GM23338 (cell line): ENCODE measurements around the gene GATAD2B. TPM values are rescaled to one million over a fixed set of nuclear protein-coding genes. Genes with fewer than 3 reads are reported as not detected.
A peak's percentile ranks its signal among the peaks of the same experiment; 100 is the strongest.

Experiments used
- ATAC-seq: fragments of 200-7000 bp; cut with Tn5 transposase; 3 replicates; pipeline ENCODE4 v1.9.1; 2020
- DNase-seq: peaks from one replicate; pipeline ENCODE4 v3.0.0-alpha.2; 2015; ENCODE audit warnings: low spot score
- H2AFZ ChIP-seq: fragments of 200-600 bp; sonication (generic); 2 replicates; pipeline ENCODE4 v1.8.0; 2016; ENCODE audit warnings: antibody characterized with exemption, mild to moderate bottlenecking, moderate library complexity
- H3F3A ChIP-seq: fragments of 200-600 bp; sonication (generic); replicated peaks from 2 replicates; pipeline ENCODE4 v1.8.0; 2017; ENCODE audit warnings: antibody characterized with exemption, mixed run types, low read depth
- H3K27ac ChIP-seq: fragments of 200-600 bp; sonication (generic); 2 replicates; pipeline ENCODE4 v1.6.1; 2016; ENCODE audit warnings: low read depth
- H3K27me3 ChIP-seq: fragments of 200-600 bp; sonication (generic); 2 replicates; pipeline ENCODE4 v1.8.0; 2016; ENCODE audit warnings: mild to moderate bottlenecking, mixed run types, moderate library complexity; ENCODE audit not compliant: insufficient read depth
- H3K36me3 ChIP-seq: fragments of 200-600 bp; sonication (generic); 2 replicates; pipeline ENCODE4 v1.8.0; 2016; ENCODE audit warnings: mild to moderate bottlenecking; ENCODE audit not compliant: insufficient read depth
- H3K4me1 ChIP-seq: fragments of 200-600 bp; sonication (generic); 2 replicates; pipeline ENCODE4 v1.8.0; 2016; ENCODE audit warnings: mild to moderate bottlenecking, moderate library complexity; ENCODE audit not compliant: insufficient read depth
- H3K4me2 ChIP-seq: fragments of 200-600 bp; sonication (generic); 2 replicates; pipeline ENCODE4 v1.7.1; 2017; ENCODE audit warnings: mixed run types
- H3K4me3 ChIP-seq: fragments of 200-600 bp; sonication (generic); 2 replicates; pipeline ENCODE4 v1.6.1; 2016; ENCODE audit warnings: mixed run types
- H3K79me2 ChIP-seq: fragments of 200-600 bp; sonication (generic); replicated peaks from 2 replicates; pipeline ENCODE4 v1.8.0; 2017; ENCODE audit warnings: mild to moderate bottlenecking; ENCODE audit not compliant: insufficient read depth
- H3K9me2 ChIP-seq: fragments of 200-600 bp; sonication (generic); 2 replicates; pipeline ENCODE4 v1.8.0; 2017; ENCODE audit not compliant: insufficient read depth
- H4K20me1 ChIP-seq: fragments of 200-600 bp; sonication (generic); replicated peaks from 2 replicates; pipeline ENCODE4 v1.8.0; 2017; ENCODE audit warnings: mild to moderate bottlenecking; ENCODE audit not compliant: insufficient read depth
- H3K27ac Mint-ChIP-seq: 2 replicates; pipeline ENCODE4 v1.8.0; 2020; ENCODE audit warnings: inconsistent platforms, mild to moderate bottlenecking, moderate library complexity, mixed read lengths
- H3K27me3 Mint-ChIP-seq: 3 replicates; pipeline ENCODE4 v1.8.0; 2022; ENCODE audit warnings: low read depth, mild to moderate bottlenecking, moderate library complexity, mixed read lengths, inconsistent platforms; ENCODE audit not compliant: insufficient read depth, poor library complexity
- H3K36me3 Mint-ChIP-seq: 3 replicates; pipeline ENCODE4 v1.8.0; 2021; ENCODE audit warnings: low read depth, mild to moderate bottlenecking, inconsistent platforms, moderate library complexity, mixed read lengths
- H3K4me1 Mint-ChIP-seq: 3 replicates; pipeline ENCODE4 v1.8.0; 2020; ENCODE audit warnings: mild to moderate bottlenecking, inconsistent platforms, mixed read lengths
- H3K4me3 Mint-ChIP-seq: 3 replicates; pipeline ENCODE4 v1.8.0; 2021; ENCODE audit warnings: moderate library complexity, mild to moderate bottlenecking, inconsistent platforms, mixed read lengths
- H3K9me3 Mint-ChIP-seq: 3 replicates; pipeline ENCODE4 v1.8.0; 2020; ENCODE audit warnings: moderate library complexity, mild to moderate bottlenecking, inconsistent platforms, mixed read lengths
- CREB1 ChIP-seq: fragments of 250-450 bp; sonication (Bioruptor Pico); IDR thresholded peaks from 2 replicates; pipeline ENCODE4 v1.5.0; 2020; ENCODE audit warnings: low read depth, mild to moderate bottlenecking, moderate library complexity
- JUNB ChIP-seq: IDR thresholded peaks from one replicate; pipeline ENCODE4 v1.6.1; 2016; ENCODE audit warnings: antibody characterized with exemption; ENCODE audit not compliant: unreplicated experiment
- NANOG ChIP-seq: IDR thresholded peaks from 2 replicates; pipeline ENCODE4 v1.6.1; 2016; ENCODE audit warnings: antibody characterized with exemption, borderline replicate concordance
- POLR2AphosphoS5 ChIP-seq: IDR thresholded peaks from 2 replicates; pipeline ENCODE4 v1.6.1; 2016; ENCODE audit warnings: antibody characterized with exemption, low read depth
- REST ChIP-seq: IDR thresholded peaks from one replicate; pipeline ENCODE4 v1.6.1; 2018; ENCODE audit warnings: antibody characterized with exemption; ENCODE audit not compliant: unreplicated experiment
- ZNF114 ChIP-seq: fragments of 250-450 bp; sonication (Bioruptor Pico); IDR thresholded peaks from 2 replicates; pipeline ENCODE4 v1.5.0; 2020; ENCODE audit warnings: mild to moderate bottlenecking, moderate library complexity
- ZNF331 ChIP-seq: fragments of 250-450 bp; sonication (Bioruptor Pico); IDR thresholded peaks from 2 replicates; pipeline ENCODE4 v1.5.0; 2020; ENCODE audit warnings: low read depth, mild to moderate bottlenecking, moderate library complexity
- ZNF462 ChIP-seq: fragments of 250-450 bp; sonication (Bioruptor Pico); IDR thresholded peaks from 2 replicates; pipeline ENCODE4 v1.5.0; 2020; ENCODE audit warnings: mild to moderate bottlenecking, moderate library complexity
- polyA plus RNA-seq: library from polyadenylated mRNA; unstranded; fragments of >200 nt; fragmentation: Nextera tagmentation; extraction: Ambion mirVana; gene quantifications from 2 replicates; pipeline ENCODE4 v1.2.1, GENCODE V29; 2016
- total RNA-seq: library from RNA; depleted of rRNA; stranded (reverse); fragments of >200 nt; shearing (Covaris generic); gene quantifications from 2 replicates; pipeline ENCODE4 v1.2.3, GENCODE V29; 2014
- TF ChIP-seq, protein P1 (sequence below), 2 experiments: fragments of 200-600 bp in 1 of 2; sonication (generic) in 1 of 2; conservative IDR thresholded peaks; 2 replicates each; pipeline versions ENCODE4 v1.5.1 to v1.6.1; 2016 to 2017; ENCODE audit warnings: antibody characterized with exemption in 2 of 2, low read depth in 2 of 2, mild to moderate bottlenecking in 2 of 2, moderate library complexity in 1 of 2
- TF ChIP-seq, protein P2 (sequence below): IDR thresholded peaks from 2 replicates; pipeline ENCODE4 v1.6.1; 2016; ENCODE audit warnings: antibody characterized with exemption

Gene GATAD2B
- total and polyA plus RNA-seq, 2 experiments from 2014 or later = 5.2 to 17.8 TPM

- TF ChIP-seq, protein P1, sequence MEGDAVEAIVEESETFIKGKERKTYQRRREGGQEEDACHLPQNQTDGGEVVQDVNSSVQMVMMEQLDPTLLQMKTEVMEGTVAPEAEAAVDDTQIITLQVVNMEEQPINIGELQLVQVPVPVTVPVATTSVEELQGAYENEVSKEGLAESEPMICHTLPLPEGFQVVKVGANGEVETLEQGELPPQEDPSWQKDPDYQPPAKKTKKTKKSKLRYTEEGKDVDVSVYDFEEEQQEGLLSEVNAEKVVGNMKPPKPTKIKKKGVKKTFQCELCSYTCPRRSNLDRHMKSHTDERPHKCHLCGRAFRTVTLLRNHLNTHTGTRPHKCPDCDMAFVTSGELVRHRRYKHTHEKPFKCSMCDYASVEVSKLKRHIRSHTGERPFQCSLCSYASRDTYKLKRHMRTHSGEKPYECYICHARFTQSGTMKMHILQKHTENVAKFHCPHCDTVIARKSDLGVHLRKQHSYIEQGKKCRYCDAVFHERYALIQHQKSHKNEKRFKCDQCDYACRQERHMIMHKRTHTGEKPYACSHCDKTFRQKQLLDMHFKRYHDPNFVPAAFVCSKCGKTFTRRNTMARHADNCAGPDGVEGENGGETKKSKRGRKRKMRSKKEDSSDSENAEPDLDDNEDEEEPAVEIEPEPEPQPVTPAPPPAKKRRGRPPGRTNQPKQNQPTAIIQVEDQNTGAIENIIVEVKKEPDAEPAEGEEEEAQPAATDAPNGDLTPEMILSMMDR (conservative IDR thresholded peaks at IDR 0.05; ENCODE audit: low read depth in 2 of 2) = no peak
Measured at GRCh38 chr1:153880024-153880423, 42.7 kb downstream of the GATAD2B start (continued).

GRCh38 chr1:153877112-153877511 is 45.7 kb downstream of the GATAD2B start:
- peaks cover 6% of the 10 kb centered on the region; the same call in 1 of the 3 replicates for H3K36me3 Mint-ChIP-seq
- Histone ChIP-seq H3K4me1 (peaks cover 28% of the 10 kb centered on the region), H3K27ac (0 out of 2 replicates have a peak overlapping the region, but pooled peaks have one; percentile 55), H3K36me3 (no peaks in the 10 kb centered on the region), H3K9me2 (no peaks in the 10 kb centered on the region), H2AFZ (no peak overlapping the region), H4K20me1 (peaks cover 71% of the 10 kb centered on the region), H3K4me2 (no peak overlapping the region), H3F3A (no peaks in the 10 kb centered on the region), H3K79me2 (peaks cover 100% of the 10 kb centered on the region), H3K4me3 (no peak overlapping the region), H3K27me3 (no peaks in the 10 kb centered on the region)
- DNase-seq (no peak), ATAC-seq (no peak)
- H3K4me3 Mint-ChIP-seq = no peak overlapping the region
- H3K9me3 Mint-ChIP-seq = no peaks in the 10 kb centered on the region
- peaks cover 2% of the 10 kb centered on the region for H3K27me3 Mint-ChIP-seq
- no peak overlapping the region for H3K27ac Mint-ChIP-seq
- peaks cover 16% of the 10 kb centered on the region for H3K4me1 Mint-ChIP-seq
- TF ChIP-seq JUNB = no peak
- no peak for TF ChIP-seq REST
- no peak for TF ChIP-seq ZNF331 (CRISPR knock-in tag)
- no peak for TF ChIP-seq CREB1
- no peak for TF ChIP-seq POLR2AphosphoS5
- no peak for TF ChIP-seq ZNF114
- TF ChIP-seq, protein P1 (conservative IDR thresholded peaks at IDR 0.05; ENCODE audit: low read depth in 2 of 2) = no peak
- TF ChIP-seq, protein P2, sequence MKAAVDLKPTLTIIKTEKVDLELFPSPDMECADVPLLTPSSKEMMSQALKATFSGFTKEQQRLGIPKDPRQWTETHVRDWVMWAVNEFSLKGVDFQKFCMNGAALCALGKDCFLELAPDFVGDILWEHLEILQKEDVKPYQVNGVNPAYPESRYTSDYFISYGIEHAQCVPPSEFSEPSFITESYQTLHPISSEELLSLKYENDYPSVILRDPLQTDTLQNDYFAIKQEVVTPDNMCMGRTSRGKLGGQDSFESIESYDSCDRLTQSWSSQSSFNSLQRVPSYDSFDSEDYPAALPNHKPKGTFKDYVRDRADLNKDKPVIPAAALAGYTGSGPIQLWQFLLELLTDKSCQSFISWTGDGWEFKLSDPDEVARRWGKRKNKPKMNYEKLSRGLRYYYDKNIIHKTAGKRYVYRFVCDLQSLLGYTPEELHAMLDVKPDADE = no peak
- no peak for TF ChIP-seq ZNF462 (CRISPR knock-in tag)
- TF ChIP-seq NANOG = no peak
